ENCODE results near the gene PAPSS2. TPM values are rescaled to one million over a fixed set of nuclear protein-coding genes. Genes with fewer than 3 reads are reported as not detected.
"Not testable (repeated sequence)": the region's sequence is repeated elsewhere in the genome, so short reads cannot be mapped to it uniquely, and the experiment has no call there.

PAPSS2 gene
- total RNA-seq, 1 donor from 2014 or later: 96.4 TPM

GRCh38 chr10:87705339-87705738 is 45.7 kb downstream of the PAPSS2 start:
- no peak for DNase-seq (ENCODE audit: low spot score)

- no peak for DNase-seq (ENCODE audit: low spot score)
These were observed 47.1 kb downstream of the PAPSS2 start for GRCh38 chr10:87706731-87707130.

GRCh38 chr10:87707254-87707653 is 47.6 kb downstream of the PAPSS2 start:
- no peak for DNase-seq (ENCODE audit: low spot score)

GRCh38 chr10:87712913-87713616 is 53.4 kb downstream of the PAPSS2 start:
- no peak for DNase-seq (ENCODE audit: low spot score)

GRCh38 chr10:87713707-87714106 is 54.0 kb downstream of the PAPSS2 start:
- DNase-seq (ENCODE audit: low spot score): no peak

- no peak for DNase-seq (ENCODE audit: low spot score)
These were observed 56.1 kb downstream of the PAPSS2 start for GRCh38 chr10:87715552-87716347.

GRCh38 chr10:87716348-87716670 is 56.6 kb downstream of the PAPSS2 start:
- no peak for DNase-seq (ENCODE audit: low spot score)

GRCh38 chr10:87720665-87721064 is 61.0 kb downstream of the PAPSS2 start:
- DNase-seq (ENCODE audit: low spot score): no peak

- DNase-seq (ENCODE audit: low spot score): no peak
These were observed 62.1 kb downstream of the PAPSS2 start for GRCh38 chr10:87721781-87722180.

GRCh38 chr10:87722716-87723115 is 63.0 kb downstream of the PAPSS2 start:
- no peak for DNase-seq (ENCODE audit: low spot score)

- DNase-seq (ENCODE audit: low spot score): no peak
These were observed 63.8 kb downstream of the PAPSS2 start for GRCh38 chr10:87723500-87723899.

GRCh38 chr10:87724789-87725188 is 65.1 kb downstream of the PAPSS2 start:
- DNase-seq (ENCODE audit: low spot score): no peak

- DNase-seq (ENCODE audit: low spot score): no peak
These were observed 70.3 kb downstream of the PAPSS2 start for GRCh38 chr10:87729940-87730339.

GRCh38 chr10:87733081-87733480 is 73.4 kb downstream of the PAPSS2 start:
- no peak for DNase-seq (ENCODE audit: low spot score)

GRCh38 chr10:87734987-87735827 is 75.5 kb downstream of the PAPSS2 start:
- peak; percentile 15 for DNase-seq (ENCODE audit: low spot score)

GRCh38 chr10:87738253-87738652 is 78.6 kb downstream of the PAPSS2 start:
- not testable (repeated sequence) for DNase-seq (ENCODE audit: low spot score)

GRCh38 chr10:87739703-87740102 is 80.0 kb downstream of the PAPSS2 start:
- DNase-seq (ENCODE audit: low spot score): no peak

GRCh38 chr10:87740254-87740655 is 80.6 kb downstream of the PAPSS2 start:
- no peak for DNase-seq (ENCODE audit: low spot score)

GRCh38 chr10:87742992-87743610 is 83.4 kb downstream of the PAPSS2 start:
- DNase-seq (ENCODE audit: low spot score): not testable (repeated sequence)

- no peak for DNase-seq (ENCODE audit: low spot score)
These were observed 84.9 kb downstream of the PAPSS2 start for GRCh38 chr10:87744606-87745005.

- no peak for DNase-seq (ENCODE audit: low spot score)
These were observed 87.2 kb downstream of the PAPSS2 start for GRCh38 chr10:87746911-87747310.

GRCh38 chr10:87748244-87748643 is 88.6 kb downstream of the PAPSS2 start:
- not testable (repeated sequence) for DNase-seq (ENCODE audit: low spot score)
